IPS DF 4.7 (cell line): ENCODE measurements around the gene MCTP1.

Experiments
- DNase-seq: peaks from one replicate; pipeline ENCODE4 v3.0.0-alpha.2; 2013; ENCODE audit warnings: low spot score; ENCODE audit errors: extremely low read depth

The MCTP1 gene

GRCh38 chr5:94715768-94716167 is 569.1 kb downstream of the MCTP1 start:
- DNase-seq, result no peak

GRCh38 chr5:94711785-94712184 is 573.1 kb downstream of the MCTP1 start:
- no peak for DNase-seq

GRCh38 chr5:94709277-94709676 is 575.6 kb downstream of the MCTP1 start:
- no peak for DNase-seq

- DNase-seq, result no peak
These were observed 577.5 kb downstream of the MCTP1 start for GRCh38 chr5:94707359-94707758.

- DNase-seq, result no peak
These were observed 579.5 kb downstream of the MCTP1 start for GRCh38 chr5:94705427-94705826.

- no peak for DNase-seq
These were observed 582.2 kb downstream of the MCTP1 start for GRCh38 chr5:94702729-94703128.

GRCh38 chr5:94700592-94700991 is 584.3 kb downstream of the MCTP1 start:
- DNase-seq, result no peak

- no peak for DNase-seq
These were observed 585.3 kb downstream of the MCTP1 start for GRCh38 chr5:94699562-94699961.

GRCh38 chr5:94698197-94698596 is 586.7 kb downstream of the MCTP1 start:
- DNase-seq, result no peak

GRCh38 chr5:94694671-94695070 is 590.2 kb downstream of the MCTP1 start:
- no peak for DNase-seq

- no peak for DNase-seq
These were observed 591.0 kb downstream of the MCTP1 start for GRCh38 chr5:94693845-94694370.

- no peak for DNase-seq
These were observed 591.7 kb downstream of the MCTP1 start for GRCh38 chr5:94693043-94693822.

- DNase-seq, result no peak
These were observed 592.3 kb downstream of the MCTP1 start for GRCh38 chr5:94692581-94692980.

- no peak for DNase-seq
These were observed 592.9 kb downstream of the MCTP1 start for GRCh38 chr5:94691949-94692348.

GRCh38 chr5:94691291-94691690 is 593.6 kb downstream of the MCTP1 start:
- DNase-seq, result no peak

GRCh38 chr5:94690778-94691177 is 594.1 kb downstream of the MCTP1 start:
- no peak for DNase-seq

- DNase-seq, result no peak
These were observed 595.0 kb downstream of the MCTP1 start for GRCh38 chr5:94689908-94690307.

- no peak for DNase-seq
These were observed 601.9 kb downstream of the MCTP1 start for GRCh38 chr5:94682814-94683520.

- no peak for DNase-seq
These were observed 608.8 kb downstream of the MCTP1 start for GRCh38 chr5:94675965-94676618.

- DNase-seq, result no peak
These were observed 610.2 kb downstream of the MCTP1 start for GRCh38 chr5:94674490-94675382.

GRCh38 chr5:94672746-94673145 is 612.1 kb downstream of the MCTP1 start:
- DNase-seq, result no peak
